G401 (cell line): ENCODE results near the gene KIF25. TPM values are rescaled to one million over a fixed set of nuclear protein-coding genes. Genes with fewer than 3 reads are reported as not detected.
"Not testable (repeated sequence)": the region's sequence is repeated elsewhere in the genome, so short reads cannot be mapped to it uniquely, and the experiment has no call there.

Source experiments
- DNase-seq: peaks from one replicate; pipeline ENCODE4 v3.0.0-alpha.2; 2015; ENCODE audit warnings: low spot score
- in situ Hi-C: cut with HindIII; loops from 2 replicates; pipeline ENCODE4 v1.10.0; 2016; ENCODE audit warnings: low sequenced_read_pairs, mixed read lengths
- total RNA-seq: library from RNA; depleted of rRNA; stranded (reverse); fragments of >200 nt; shearing (Covaris generic); gene quantifications from 2 replicates; pipeline ENCODE4 v1.2.3, GENCODE V29; 2014

KIF25 gene
- total RNA-seq, 1 experiment from 2014 or later: not detected

GRCh38 chr6:167988945-167989841, 8.3 kb upstream of the KIF25 start:
- in situ Hi-C loops: no loop called here

GRCh38 chr6:167990016-167990945, 7.2 kb upstream of the KIF25 start:
- DNase-seq: no peak

More at GRCh38 chr6:167988945-167989841, 8.3 kb upstream of the KIF25 start:
- DNase-seq: no peak

DNA sequence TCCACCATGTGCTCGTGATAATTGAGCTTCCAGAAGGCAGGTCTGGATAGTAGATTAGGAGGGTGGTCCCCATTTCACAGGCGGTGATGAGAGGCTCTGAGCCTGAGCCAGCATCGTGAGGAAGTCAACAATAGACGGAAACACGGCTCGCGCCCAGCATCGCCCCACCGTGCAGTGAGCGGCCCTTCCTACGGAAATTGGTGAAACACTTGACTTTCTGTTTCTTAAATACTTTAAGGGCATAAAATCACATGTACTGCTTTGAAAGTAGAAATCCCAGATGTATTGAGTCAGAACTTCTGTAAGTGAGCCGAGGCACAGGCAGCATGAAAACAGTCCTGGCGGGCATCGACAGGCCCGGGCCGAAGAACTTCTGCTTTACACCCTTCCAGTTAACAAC, 4.3 kb upstream of the KIF25 start:
- DNase-seq: no peak
- in situ Hi-C loops: no loop called here

More at GRCh38 chr6:167990016-167990945, 7.2 kb upstream of the KIF25 start:
- in situ Hi-C loops: no loop called here

DNA sequence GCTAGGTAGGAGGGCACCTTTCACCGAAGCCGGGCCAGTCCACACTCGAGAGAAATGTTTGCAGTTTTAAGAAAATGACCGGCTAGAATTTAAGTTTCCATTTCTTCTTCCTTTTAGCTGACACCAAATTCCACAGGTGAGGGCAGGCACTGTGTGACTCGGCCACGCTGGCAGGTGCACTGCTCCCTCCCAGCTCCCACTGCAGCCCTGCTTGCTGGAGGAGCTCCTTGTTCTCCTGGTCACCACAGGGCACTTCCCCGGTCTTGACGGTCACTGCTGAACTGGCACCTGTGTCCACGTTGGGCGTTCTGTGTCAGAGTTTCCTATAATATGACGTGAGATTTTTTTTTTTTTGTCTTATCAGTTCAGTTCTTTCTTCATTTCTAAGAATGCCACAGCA, 3.6 kb upstream of the KIF25 start:
- in situ Hi-C loops: no loop called here
- no peak for DNase-seq

DNA sequence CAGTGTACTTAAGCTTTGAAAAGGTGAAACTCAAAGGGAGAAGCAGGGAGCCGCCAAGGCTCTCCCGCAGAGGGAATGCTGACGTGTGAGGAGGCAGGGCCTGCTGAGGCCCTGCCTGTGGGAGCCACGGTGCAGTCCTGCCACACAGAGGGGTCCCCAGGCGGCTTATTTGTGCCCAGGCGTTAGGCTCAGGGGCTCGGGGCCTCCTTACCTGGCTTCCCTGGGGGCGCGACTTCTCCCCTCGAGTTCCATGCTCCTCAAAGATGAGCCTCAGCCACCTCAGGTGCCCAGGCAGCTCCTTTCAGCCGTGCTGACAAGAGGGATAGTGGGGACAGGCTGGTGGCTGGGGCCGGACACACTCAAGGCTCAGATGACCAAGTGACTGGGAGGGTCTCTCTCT, 2.2 kb upstream of the KIF25 start:
- in situ Hi-C loops: no loop called here
- DNase-seq: no peak

GRCh38 chr6:167995731-167996151, 1.7 kb upstream of the KIF25 start:
- in situ Hi-C loops: no loop called here
- DNase-seq: no peak

- in situ Hi-C loops: no loop called here
- DNase-seq: peak; percentile 69
Measured at GRCh38 chr6:167996424-167997199, 859 bp upstream of the KIF25 start.

- peak; percentile 26 for DNase-seq
- in situ Hi-C loops: no loop called here
Measured at GRCh38 chr6:167998215-167998614, 744 bp downstream of the KIF25 start.

- DNase-seq: no peak
- in situ Hi-C loops: no loop called here
Measured at GRCh38 chr6:168000198-168001028, 2.9 kb downstream of the KIF25 start.

GRCh38 chr6:168001029-168001332, 3.5 kb downstream of the KIF25 start:
- no peak for DNase-seq
- in situ Hi-C loops: no loop called here

DNA sequence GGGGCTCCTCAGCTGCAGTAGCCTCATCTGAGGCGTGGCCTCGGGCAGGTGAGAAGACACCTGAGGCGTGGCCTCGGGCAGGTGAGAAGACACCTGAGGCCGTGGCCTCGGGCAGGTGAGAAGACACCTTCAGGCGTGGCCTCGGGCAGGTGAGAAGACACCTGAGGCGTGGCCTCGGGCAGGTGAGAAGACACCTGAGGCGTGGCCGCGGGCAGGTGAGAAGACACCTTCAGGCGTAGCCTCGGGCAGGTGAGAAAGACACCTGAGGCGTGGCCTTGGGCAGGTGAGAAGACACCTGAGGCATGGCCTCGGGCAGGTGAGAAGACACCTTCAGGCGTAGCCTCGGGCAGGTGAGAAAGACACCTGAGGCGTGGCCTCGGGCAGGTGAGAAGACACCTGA, 4.0 kb downstream of the KIF25 start:
- DNase-seq, in situ Hi-C loops: not testable (repeated sequence)

- in situ Hi-C loops: no loop called here
- DNase-seq: no peak
Measured at GRCh38 chr6:168002804-168003203, 5.3 kb downstream of the KIF25 start.

GRCh38 chr6:168004023-168004422, 6.6 kb downstream of the KIF25 start:
- in situ Hi-C loops: no loop called here
- DNase-seq: no peak

DNA sequence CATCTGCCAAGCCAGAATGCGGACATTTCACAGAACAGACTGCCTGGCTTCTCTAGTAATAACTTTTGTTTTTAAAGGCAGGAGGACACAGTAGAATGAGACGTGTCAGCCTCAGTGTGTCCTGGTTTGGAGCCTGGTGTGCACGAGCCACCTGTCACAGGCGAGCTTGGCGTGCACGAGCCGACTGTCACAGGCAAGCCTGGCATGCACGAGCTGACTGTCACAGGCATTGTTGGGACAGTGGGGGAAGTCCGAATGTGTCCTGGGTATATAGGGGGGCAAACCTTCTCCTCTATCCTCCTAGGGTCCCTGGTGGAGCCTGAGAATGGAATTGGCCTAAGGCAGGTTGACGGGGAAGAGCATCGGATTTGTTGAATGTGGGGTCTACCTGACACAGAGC, 7.5 kb downstream of the KIF25 start:
- in situ Hi-C loops: no loop called here
- DNase-seq: peak; percentile 36

DNA sequence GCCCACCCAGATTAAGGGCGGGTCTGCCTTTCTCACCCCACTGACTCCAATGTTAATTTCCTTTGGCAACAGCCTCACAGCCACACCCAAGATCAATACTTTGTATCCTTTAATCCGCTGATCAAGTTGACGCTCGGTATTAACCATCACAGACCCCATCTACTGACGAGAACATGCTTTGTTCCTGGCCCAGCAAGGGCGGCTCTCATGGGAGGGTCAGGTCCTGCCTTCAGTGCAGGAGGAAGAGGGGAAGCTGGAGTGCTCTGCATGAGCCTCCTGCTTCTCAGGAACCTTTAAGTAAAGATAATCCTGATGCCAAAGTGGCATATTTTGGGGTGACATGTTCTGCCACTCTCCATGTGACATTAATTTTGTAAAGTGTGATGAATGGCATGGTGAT, 8.3 kb downstream of the KIF25 start:
- DNase-seq: no peak
- in situ Hi-C loops: no loop called here

DNA sequence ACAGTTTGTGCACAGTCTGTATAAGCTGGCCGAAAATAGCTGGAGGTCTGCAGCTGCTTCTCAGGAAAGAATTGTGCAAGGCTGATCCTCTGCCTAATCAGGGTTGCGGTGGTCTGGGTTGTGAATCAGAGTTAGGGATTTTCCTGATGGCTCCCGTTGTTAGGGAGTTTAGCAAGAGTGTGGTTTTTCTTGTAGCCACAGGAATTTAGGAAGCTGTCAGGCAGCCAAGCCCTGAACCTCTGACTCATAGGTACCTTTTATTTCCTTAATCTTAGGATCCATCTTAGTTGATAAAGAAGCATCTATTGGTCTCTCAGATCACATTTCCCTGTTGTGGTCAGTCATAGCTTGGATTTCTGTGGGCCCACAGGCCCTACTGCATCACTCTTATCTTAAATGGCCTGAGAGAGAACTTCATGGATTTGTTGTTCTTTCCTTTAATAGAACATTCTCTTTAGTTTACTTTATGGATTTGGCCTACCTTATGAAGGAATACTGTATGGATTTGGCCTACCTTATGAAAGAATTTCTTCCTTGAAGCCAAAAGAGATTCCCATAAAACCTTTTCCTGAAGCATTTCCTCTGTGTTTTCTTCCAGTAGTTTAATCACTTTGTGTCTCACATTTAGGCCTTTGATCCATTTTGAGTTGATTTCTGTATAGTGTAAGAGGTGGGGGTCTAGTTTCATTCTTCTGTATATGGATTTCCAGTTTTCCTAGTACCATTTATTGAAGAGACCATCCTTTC, 10.3 kb downstream of the KIF25 start:
- DNase-seq: no peak
- in situ Hi-C loops: no loop called here

DNA sequence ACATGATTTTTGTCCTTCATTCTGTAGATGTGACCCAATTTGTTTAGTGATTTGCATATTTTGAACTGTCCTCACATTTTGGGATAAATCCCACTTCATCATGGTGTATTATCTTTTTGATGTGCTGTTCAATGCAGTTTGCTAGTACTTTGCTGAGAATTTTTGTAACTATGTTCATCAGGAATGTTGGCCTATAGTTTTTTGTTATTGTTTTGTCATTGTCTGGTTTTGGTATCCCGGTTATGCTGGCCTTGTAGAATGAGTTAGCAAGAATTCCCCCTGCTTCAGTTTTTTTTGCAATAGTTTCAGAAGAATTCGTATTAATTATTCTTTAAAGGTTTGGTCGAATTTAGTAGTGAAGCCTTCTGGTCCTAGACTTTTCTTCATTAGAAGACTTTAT, 11.9 kb downstream of the KIF25 start:
- no peak for DNase-seq
- in situ Hi-C loops: no loop called here

GRCh38 chr6:168011291-168011690, 13.8 kb downstream of the KIF25 start:
- no peak for DNase-seq
- in situ Hi-C loops: no loop called here
